Measurements from ENCODE around the gene ELMO1. TPM values are rescaled to one million over a fixed set of nuclear protein-coding genes. Genes with fewer than 3 reads are reported as not detected.

ELMO1 gene
- total RNA-seq, 1 donor from 2014 or later, result 0.69 TPM

DNA sequence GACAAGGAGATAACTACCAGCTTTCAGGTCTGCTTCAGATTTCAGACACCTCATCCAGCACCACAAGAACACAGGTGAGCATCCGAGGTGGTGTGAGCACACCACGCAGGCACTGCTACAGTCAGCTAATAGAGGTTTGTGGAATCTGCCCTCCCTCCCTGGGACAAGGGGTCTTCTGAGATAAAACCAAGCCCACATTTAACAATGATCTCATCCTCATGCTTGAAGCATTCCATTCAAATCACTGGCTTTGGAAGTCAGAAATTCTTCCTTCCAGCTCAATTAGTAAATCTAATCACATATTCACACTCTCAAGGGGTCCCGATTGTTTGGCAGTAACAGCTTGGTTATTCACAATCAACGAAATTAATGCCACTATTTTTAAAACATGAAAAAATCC, 331.4 kb downstream of the ELMO1 start:
- no peak overlapping the region for H3K4me3 ChIP-seq (ENCODE audit: low read depth, low read length)
- TF ChIP-seq CTCF (conservative IDR thresholded peaks at IDR 0.05; ENCODE audit: low read depth, low read length), result no peak
- DNase-seq (ENCODE audit: low read depth), result no peak

- no peak for TF ChIP-seq CTCF (conservative IDR thresholded peaks at IDR 0.05; ENCODE audit: low read depth, low read length)
- DNase-seq (ENCODE audit: low read depth), result no peak
- H3K4me3 ChIP-seq (ENCODE audit: low read depth, low read length), result no peak overlapping the region
Observed at GRCh38 chr7:37116093-37116701, 332.5 kb downstream of the ELMO1 start.

DNA sequence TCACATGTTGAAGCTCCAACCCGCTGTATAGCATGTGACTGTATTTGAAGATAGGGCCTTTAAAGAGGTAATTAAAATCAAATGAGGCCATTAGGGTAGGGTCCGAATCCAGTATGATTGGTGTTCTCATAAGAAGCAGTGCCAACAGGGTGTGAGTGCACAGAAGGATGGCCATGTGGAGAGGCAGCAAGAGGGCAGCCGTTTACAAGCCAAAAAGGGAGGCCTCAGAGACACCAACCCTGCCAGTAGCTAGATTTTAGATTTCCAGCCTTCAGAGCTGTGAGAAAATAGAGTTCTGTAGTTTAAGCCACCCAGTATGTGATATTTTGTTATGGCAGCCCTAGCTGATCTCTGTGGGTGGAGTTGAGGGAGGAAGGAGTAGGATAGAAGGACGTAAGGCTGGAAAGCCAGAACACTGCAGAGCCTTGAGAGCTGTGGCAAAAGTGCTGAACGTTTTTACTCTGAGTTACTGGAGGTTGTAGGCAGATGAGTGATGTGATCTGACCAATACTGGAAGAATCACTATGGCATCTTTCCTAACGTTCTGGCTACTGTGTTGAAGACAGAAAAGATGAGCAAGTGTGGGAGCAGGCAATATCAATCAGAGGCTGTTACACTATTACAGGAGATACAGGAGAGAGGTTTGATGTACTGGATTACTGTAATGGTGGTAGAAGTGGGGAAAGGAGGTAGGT, 334.9 kb downstream of the ELMO1 start:
- no peak for DNase-seq (ENCODE audit: low read depth)
- TF ChIP-seq CTCF (conservative IDR thresholded peaks at IDR 0.05; ENCODE audit: low read depth, low read length), result no peak
- no peak overlapping the region for H3K4me3 ChIP-seq (ENCODE audit: low read depth, low read length)

DNA sequence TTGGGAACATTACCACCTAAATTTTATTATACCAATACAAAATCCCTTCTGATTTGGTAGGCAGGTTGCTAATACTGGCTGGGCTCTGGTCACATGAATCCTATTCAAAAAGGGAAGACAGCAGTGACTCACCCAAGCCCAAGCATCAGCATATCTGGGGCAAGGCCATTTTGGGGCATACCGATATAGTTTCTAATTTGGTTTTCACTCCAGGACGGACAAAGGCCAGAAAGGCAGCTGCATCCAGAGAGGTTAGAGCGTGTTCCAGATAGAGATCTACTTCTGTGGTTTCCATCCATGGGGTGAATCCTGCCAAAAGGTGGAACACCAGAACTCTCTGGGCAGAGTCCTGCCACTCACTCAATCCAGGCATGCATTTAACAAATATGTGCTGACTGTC, 335.8 kb downstream of the ELMO1 start:
- no peak for DNase-seq (ENCODE audit: low read depth)
- no peak for TF ChIP-seq CTCF (conservative IDR thresholded peaks at IDR 0.05; ENCODE audit: low read depth, low read length)
- H3K4me3 ChIP-seq (ENCODE audit: low read depth, low read length), result no peak overlapping the region

- no peak for DNase-seq (ENCODE audit: low read depth)
- TF ChIP-seq CTCF (conservative IDR thresholded peaks at IDR 0.05; ENCODE audit: low read depth, low read length), result no peak
- H3K4me3 ChIP-seq (ENCODE audit: low read depth, low read length), result no peak overlapping the region
Observed at GRCh38 chr7:37112218-37112617, 336.4 kb downstream of the ELMO1 start.

DNA sequence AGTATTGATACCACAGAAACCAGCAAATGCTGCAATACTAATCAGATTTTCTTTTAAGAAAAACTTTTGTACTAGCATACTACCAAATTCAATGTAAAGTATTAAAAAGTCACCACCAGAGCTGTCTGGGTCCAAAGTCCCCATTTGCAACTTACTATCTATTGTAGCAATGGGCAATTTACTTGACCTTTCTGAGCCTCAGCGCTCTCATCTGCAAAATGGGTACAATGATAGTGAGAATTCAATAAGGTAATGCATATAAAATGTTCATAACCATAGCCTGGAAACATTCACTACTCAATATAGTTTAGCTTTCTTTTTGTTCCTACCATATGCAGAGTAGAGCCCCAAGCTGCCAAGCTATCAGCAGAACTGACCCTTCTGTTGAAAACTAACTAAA, 337.2 kb downstream of the ELMO1 start:
- DNase-seq (ENCODE audit: low read depth), result no peak
- no peak overlapping the region for H3K4me3 ChIP-seq (ENCODE audit: low read depth, low read length)
- no peak for TF ChIP-seq CTCF (conservative IDR thresholded peaks at IDR 0.05; ENCODE audit: low read depth, low read length)

All from epithelial cell of proximal tubule (primary cell).